ENCODE results near the gene CYSTM1. TPM values are rescaled to one million over a fixed set of nuclear protein-coding genes. Genes with fewer than 3 reads are reported as not detected.

The CYSTM1 gene
- total and polyA plus RNA-seq, 2 donors (not counting 3 experiments of a cell fraction or from before 2014, with no cell fraction given) = 28.9 to 41.5 TPM

- Histone ChIP-seq H3K9me1 (replicated peaks; ENCODE audit: control insufficient read depth, extremely low read depth, insufficient read depth, low read length) (no peaks in the 10 kb centered on the region), H3K4me1 (ENCODE audit: control insufficient read depth, extremely low read depth, insufficient read depth, low read length) (peaks cover 52% of the 10 kb centered on the region), H3K27me3 (ENCODE audit: control insufficient read depth in 2 of 2, insufficient read depth in 2 of 2, low read length in 2 of 2) (no peaks in the 10 kb centered on the region), H3K27ac (ENCODE audit: insufficient read depth, low read depth, low read length) (peak overlapping the region; percentile 97), H3K79me2 (ENCODE audit: control insufficient read depth, insufficient read depth, low read length) (peaks cover 54% of the 10 kb centered on the region), H4K20me1 (replicated peaks; ENCODE audit: control insufficient read depth, extremely low read depth, insufficient read depth, low read length) (no peaks in the 10 kb centered on the region), H3K9ac (replicated peaks; ENCODE audit: extremely low read depth, insufficient read depth, low read length) (no peak overlapping the region), H3K9me3 (replicated peaks; ENCODE audit: control insufficient read depth, insufficient read depth, low read length) (no peaks in the 10 kb centered on the region), H3K4me2 (ENCODE audit: insufficient read depth, low read length) (no peak overlapping the region), H3K4me3 (replicated peaks in 1 of 3; ENCODE audit: insufficient read depth in 1 of 3, low read depth in 1 of 3, low read length in 3 of 3) (no peak overlapping the region), H2AFZ (ENCODE audit: low read depth, low read length) (no peak overlapping the region), H3K36me3 (ENCODE audit: control insufficient read depth in 2 of 2, extremely low read depth in 1 of 2, insufficient read depth in 2 of 2, low read length in 2 of 2) (peaks cover 0 to 4% of the 10 kb centered on the region in 2 experiments)
- no peak for TF ChIP-seq CTCF (IDR thresholded peaks at IDR 0.05; ENCODE audit: extremely low read depth in 1 of 2, insufficient read depth in 1 of 2, low read depth in 1 of 2, low read length in 2 of 2)
- peak; percentile 21 for TF ChIP-seq POLR2AphosphoS5 (IDR thresholded peaks at IDR 0.05; ENCODE audit: insufficient read depth, low read depth, low read length)
- intact Hi-C loops (cut with micrococcal nuclease) = no loop called here
- no TSS peak for BruUV-seq (replicated peaks)
- dilution Hi-C loops (cut with MboI; ENCODE audit: extremely low pct_ligation_motif_present, low sequenced_read_pairs) = no loop called here
- peak; percentile 57 for FAIRE-seq
- POLR2A ChIA-PET = interaction anchor here (1.0 kb wide), 1 partner anchor 93 kb away, joined by 3 read pairs; the partner anchor contains the start of gene HBEGF
- DNase-seq (ENCODE audit: low read depth, low spot score) = no peak
- CTCF ChIA-PET = interaction anchor here (1.0 to 17.3 kb wide), 3 partner anchors 10 to 95 kb away, joined by 3 to 1214 read pairs (median 13); partner anchors contain the start of gene HBEGF
These were observed 79.0 kb downstream of the CYSTM1 start for GRCh38 chr5:140253985-140254384.

GRCh38 chr5:140255460-140256157 lies 80.6 kb downstream of the CYSTM1 start:
- BruUV-seq (replicated peaks) = no TSS peak
- CTCF ChIA-PET = interaction anchor here (0.6 to 3.5 kb wide), 4 partner anchors 11 to 464 kb away, joined by 3 to 17 read pairs (median 5); partner anchors contain the start of gene HBEGF
- FAIRE-seq (peak; percentile 12), DNase-seq (ENCODE audit: low read depth, low spot score) (no peak)
- no peak overlapping the region for H3K27ac ChIP-seq (ENCODE audit: insufficient read depth, low read depth, low read length)
- peaks cover 49% of the 10 kb centered on the region for H3K4me1 ChIP-seq (ENCODE audit: control insufficient read depth, extremely low read depth, insufficient read depth, low read length)
- H3K27me3 ChIP-seq (ENCODE audit: control insufficient read depth in 2 of 2, insufficient read depth in 2 of 2, low read length in 2 of 2) = no peaks in the 10 kb centered on the region
- H3K36me3 ChIP-seq (ENCODE audit: control insufficient read depth in 2 of 2, extremely low read depth in 1 of 2, insufficient read depth in 2 of 2, low read length in 2 of 2) = peaks cover 0 to 8% of the 10 kb centered on the region in 2 experiments
- POLR2A ChIA-PET = interaction anchor here (0.6 to 0.8 kb wide), 2 partner anchors 12 to 91 kb away, joined by 3 to 7 read pairs; partner anchors contain the start of gene HBEGF
- dilution Hi-C loops (cut with MboI; ENCODE audit: extremely low pct_ligation_motif_present, low sequenced_read_pairs) = no loop called here
- no peaks in the 10 kb centered on the region for H3K9me3 ChIP-seq (replicated peaks; ENCODE audit: control insufficient read depth, insufficient read depth, low read length)
- no peaks in the 10 kb centered on the region for H4K20me1 ChIP-seq (replicated peaks; ENCODE audit: control insufficient read depth, extremely low read depth, insufficient read depth, low read length)
- peaks cover 60% of the 10 kb centered on the region for H3K79me2 ChIP-seq (ENCODE audit: control insufficient read depth, insufficient read depth, low read length)
- intact Hi-C loops (cut with micrococcal nuclease) = no loop called here
- H3K9me1 ChIP-seq (replicated peaks; ENCODE audit: control insufficient read depth, extremely low read depth, insufficient read depth, low read length) = no peaks in the 10 kb centered on the region
- H2AFZ ChIP-seq (ENCODE audit: low read depth, low read length) = no peak overlapping the region
- H3K4me2 ChIP-seq (ENCODE audit: insufficient read depth, low read length) = no peak overlapping the region
- no peak overlapping the region for H3K9ac ChIP-seq (replicated peaks; ENCODE audit: extremely low read depth, insufficient read depth, low read length)
- H3K4me3 ChIP-seq (replicated peaks in 1 of 3; ENCODE audit: insufficient read depth in 1 of 3, low read depth in 1 of 3, low read length in 3 of 3) = no peak overlapping the region
- TF ChIP-seq POLR2A (IDR thresholded peaks at IDR 0.05; ENCODE audit: low read depth, low read length) = no peak
- no peak for TF ChIP-seq MAX (IDR thresholded peaks at IDR 0.05; ENCODE audit: insufficient read depth, insufficient read length)
- no peak for TF ChIP-seq GATA2 (IDR thresholded peaks at IDR 0.05; ENCODE audit: insufficient read depth, insufficient read length, low read depth, low read length)
